ENCODE measurements around the gene TTC22.

The TTC22 gene

GRCh38 chr1:54816951-54817350 is 15.8 kb upstream of the TTC22 start:
- DNase-seq (ENCODE audit: low spot score): no peak
- TF ChIP-seq CTCF (IDR thresholded peaks at IDR 0.05; ENCODE audit: extremely low read depth, missing control alignments): no peak

- TF ChIP-seq CTCF (IDR thresholded peaks at IDR 0.05; ENCODE audit: extremely low read depth, missing control alignments): no peak
- DNase-seq (ENCODE audit: low spot score): no peak
These were observed 15.0 kb upstream of the TTC22 start for GRCh38 chr1:54816130-54816529.

GRCh38 chr1:54815086-54815876 is 14.2 kb upstream of the TTC22 start:
- no peak for DNase-seq (ENCODE audit: low spot score)
- TF ChIP-seq CTCF (IDR thresholded peaks at IDR 0.05; ENCODE audit: extremely low read depth, missing control alignments): no peak

- TF ChIP-seq CTCF (IDR thresholded peaks at IDR 0.05; ENCODE audit: extremely low read depth, missing control alignments): no peak
- no peak for DNase-seq (ENCODE audit: low spot score)
These were observed 13.4 kb upstream of the TTC22 start for GRCh38 chr1:54814571-54814970.

- DNase-seq (ENCODE audit: low spot score): no peak
- TF ChIP-seq CTCF (IDR thresholded peaks at IDR 0.05; ENCODE audit: extremely low read depth, missing control alignments): no peak
These were observed 13.0 kb upstream of the TTC22 start for GRCh38 chr1:54814126-54814498.

GRCh38 chr1:54813485-54814125 is 12.5 kb upstream of the TTC22 start:
- no peak for DNase-seq (ENCODE audit: low spot score)
- TF ChIP-seq CTCF (IDR thresholded peaks at IDR 0.05; ENCODE audit: extremely low read depth, missing control alignments): no peak

- no peak for TF ChIP-seq CTCF (IDR thresholded peaks at IDR 0.05; ENCODE audit: extremely low read depth, missing control alignments)
- no peak for DNase-seq (ENCODE audit: low spot score)
These were observed 11.8 kb upstream of the TTC22 start for GRCh38 chr1:54812801-54813484.
